ENCODE results near the gene POC5.

Gene POC5

DNA sequence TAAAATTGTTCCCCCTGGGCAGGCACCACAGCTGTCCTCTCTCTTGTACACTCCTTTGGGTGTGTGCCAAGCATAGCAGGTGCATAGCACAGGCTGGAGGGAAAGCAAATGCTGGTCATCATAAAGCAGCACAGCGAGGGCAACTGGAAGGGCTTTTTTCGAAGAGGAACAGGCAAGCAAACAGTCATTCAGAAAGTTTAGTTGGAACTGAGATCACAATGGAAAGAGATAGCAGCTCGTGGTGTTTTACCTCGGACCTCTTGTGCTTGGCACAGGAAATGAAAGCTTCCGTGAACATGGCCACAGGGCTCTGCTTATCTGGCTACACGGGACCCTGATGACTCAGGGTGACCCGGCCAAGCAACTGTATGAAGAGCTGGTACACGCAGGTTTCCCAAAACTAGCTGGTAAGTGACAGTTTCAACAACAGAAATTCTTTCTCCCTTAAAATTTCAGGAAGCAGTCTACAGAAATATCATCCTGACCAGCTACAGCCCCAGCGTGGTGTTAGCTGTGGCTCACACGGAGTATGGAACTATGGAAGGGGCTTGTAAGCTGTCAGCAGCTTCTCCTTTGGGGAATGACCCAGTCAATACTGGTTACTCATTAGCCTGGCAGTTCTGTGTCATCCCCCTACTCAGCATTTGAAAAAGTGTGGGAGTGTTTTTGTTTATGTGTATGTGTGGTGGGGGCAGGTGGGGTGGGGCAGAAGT is 48.1 kb downstream of the POC5 start:
- TF ChIP-seq, protein P1, sequence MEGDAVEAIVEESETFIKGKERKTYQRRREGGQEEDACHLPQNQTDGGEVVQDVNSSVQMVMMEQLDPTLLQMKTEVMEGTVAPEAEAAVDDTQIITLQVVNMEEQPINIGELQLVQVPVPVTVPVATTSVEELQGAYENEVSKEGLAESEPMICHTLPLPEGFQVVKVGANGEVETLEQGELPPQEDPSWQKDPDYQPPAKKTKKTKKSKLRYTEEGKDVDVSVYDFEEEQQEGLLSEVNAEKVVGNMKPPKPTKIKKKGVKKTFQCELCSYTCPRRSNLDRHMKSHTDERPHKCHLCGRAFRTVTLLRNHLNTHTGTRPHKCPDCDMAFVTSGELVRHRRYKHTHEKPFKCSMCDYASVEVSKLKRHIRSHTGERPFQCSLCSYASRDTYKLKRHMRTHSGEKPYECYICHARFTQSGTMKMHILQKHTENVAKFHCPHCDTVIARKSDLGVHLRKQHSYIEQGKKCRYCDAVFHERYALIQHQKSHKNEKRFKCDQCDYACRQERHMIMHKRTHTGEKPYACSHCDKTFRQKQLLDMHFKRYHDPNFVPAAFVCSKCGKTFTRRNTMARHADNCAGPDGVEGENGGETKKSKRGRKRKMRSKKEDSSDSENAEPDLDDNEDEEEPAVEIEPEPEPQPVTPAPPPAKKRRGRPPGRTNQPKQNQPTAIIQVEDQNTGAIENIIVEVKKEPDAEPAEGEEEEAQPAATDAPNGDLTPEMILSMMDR (IDR thresholded peaks at IDR 0.05; ENCODE audit: insufficient read depth, low read length): no peak
- TF ChIP-seq GABPA (IDR thresholded peaks at IDR 0.05; ENCODE audit: low read depth) (no peak), SPI1 (IDR thresholded peaks at IDR 0.05; ENCODE audit: borderline replicate concordance, low read depth) (no peak), POLR2AphosphoS5 (IDR thresholded peaks at IDR 0.05; ENCODE audit: low read depth) (no peak)
- TF ChIP-seq, protein P2, sequence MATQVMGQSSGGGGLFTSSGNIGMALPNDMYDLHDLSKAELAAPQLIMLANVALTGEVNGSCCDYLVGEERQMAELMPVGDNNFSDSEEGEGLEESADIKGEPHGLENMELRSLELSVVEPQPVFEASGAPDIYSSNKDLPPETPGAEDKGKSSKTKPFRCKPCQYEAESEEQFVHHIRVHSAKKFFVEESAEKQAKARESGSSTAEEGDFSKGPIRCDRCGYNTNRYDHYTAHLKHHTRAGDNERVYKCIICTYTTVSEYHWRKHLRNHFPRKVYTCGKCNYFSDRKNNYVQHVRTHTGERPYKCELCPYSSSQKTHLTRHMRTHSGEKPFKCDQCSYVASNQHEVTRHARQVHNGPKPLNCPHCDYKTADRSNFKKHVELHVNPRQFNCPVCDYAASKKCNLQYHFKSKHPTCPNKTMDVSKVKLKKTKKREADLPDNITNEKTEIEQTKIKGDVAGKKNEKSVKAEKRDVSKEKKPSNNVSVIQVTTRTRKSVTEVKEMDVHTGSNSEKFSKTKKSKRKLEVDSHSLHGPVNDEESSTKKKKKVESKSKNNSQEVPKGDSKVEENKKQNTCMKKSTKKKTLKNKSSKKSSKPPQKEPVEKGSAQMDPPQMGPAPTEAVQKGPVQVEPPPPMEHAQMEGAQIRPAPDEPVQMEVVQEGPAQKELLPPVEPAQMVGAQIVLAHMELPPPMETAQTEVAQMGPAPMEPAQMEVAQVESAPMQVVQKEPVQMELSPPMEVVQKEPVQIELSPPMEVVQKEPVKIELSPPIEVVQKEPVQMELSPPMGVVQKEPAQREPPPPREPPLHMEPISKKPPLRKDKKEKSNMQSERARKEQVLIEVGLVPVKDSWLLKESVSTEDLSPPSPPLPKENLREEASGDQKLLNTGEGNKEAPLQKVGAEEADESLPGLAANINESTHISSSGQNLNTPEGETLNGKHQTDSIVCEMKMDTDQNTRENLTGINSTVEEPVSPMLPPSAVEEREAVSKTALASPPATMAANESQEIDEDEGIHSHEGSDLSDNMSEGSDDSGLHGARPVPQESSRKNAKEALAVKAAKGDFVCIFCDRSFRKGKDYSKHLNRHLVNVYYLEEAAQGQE (IDR thresholded peaks at IDR 0.05; ENCODE audit: insufficient replicate concordance, low read depth): no peak
- peak overlapping the region; percentile 30; the same call in 1 of the 2 replicates for H3K27ac ChIP-seq (replicated peaks)
- peak overlapping the region; percentile 13; the same call in 1 of the 2 replicates for H3K4me3 ChIP-seq (replicated peaks; ENCODE audit: insufficient read depth, low read length)
- DNase-seq (ENCODE audit: low read depth in 1 of 2, low spot score in 1 of 2): peak in 1 of 2 experiments; percentile 27
- no peaks in the 10 kb centered on the region for H3K27me3 ChIP-seq (ENCODE audit: insufficient read depth, poor library complexity, severe bottlenecking)

DNA sequence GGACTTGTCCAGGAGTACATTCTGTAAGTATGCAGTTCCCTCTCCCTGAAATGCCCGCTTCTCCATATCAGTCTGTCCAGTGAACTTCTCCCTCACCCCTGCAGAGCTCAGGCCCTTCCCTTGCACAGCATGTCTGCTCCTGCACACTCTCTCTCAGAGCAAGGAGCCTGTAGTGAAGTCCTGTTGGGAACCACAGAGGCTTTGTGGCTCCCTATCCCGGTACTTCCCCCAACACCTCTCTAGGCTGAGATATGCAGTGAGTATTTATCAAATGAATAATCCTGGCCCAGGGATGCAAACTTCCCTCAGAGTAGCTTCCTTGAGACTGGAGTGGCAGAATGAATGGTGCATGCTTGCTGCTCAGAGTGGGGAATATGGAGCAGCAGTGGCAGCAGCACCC is 48.8 kb downstream of the POC5 start:
- Histone ChIP-seq H3K27ac (replicated peaks) (no peak overlapping the region), H3K27me3 (ENCODE audit: insufficient read depth, poor library complexity, severe bottlenecking) (no peaks in the 10 kb centered on the region), H3K4me3 (replicated peaks; ENCODE audit: insufficient read depth, low read length) (no peak overlapping the region)
- no peak for TF ChIP-seq GABPA (IDR thresholded peaks at IDR 0.05; ENCODE audit: low read depth)
- TF ChIP-seq POLR2AphosphoS5 (IDR thresholded peaks at IDR 0.05; ENCODE audit: low read depth): no peak
- TF ChIP-seq, protein P2 (IDR thresholded peaks at IDR 0.05; ENCODE audit: insufficient replicate concordance, low read depth): no peak
- TF ChIP-seq, protein P1 (IDR thresholded peaks at IDR 0.05; ENCODE audit: insufficient read depth, low read length): no peak
- TF ChIP-seq SPI1 (IDR thresholded peaks at IDR 0.05; ENCODE audit: borderline replicate concordance, low read depth): no peak
- no peak for DNase-seq (ENCODE audit: low read depth in 1 of 2, low spot score in 1 of 2)

DNA sequence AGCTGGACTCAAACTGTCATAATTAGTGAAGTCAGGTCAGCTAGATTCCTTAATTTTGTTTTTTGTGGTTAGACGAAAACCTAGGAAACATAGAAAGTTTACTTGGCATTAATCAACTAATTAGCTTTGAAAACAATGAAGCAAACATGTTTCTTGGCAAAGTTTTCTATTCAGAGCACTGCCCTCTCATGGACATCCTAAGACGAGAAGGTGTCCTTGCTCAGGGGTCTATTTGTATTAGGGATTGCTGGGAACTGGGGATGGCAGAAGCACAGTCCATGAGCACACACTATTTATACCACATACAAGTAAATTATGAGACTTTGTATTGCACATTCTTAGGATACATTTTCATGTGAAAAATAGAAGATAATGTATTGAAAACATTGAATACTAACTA is 49.7 kb downstream of the POC5 start:
- Histone ChIP-seq H3K4me3 (replicated peaks; ENCODE audit: insufficient read depth, low read length) (no peak overlapping the region), H3K27me3 (ENCODE audit: insufficient read depth, poor library complexity, severe bottlenecking) (no peaks in the 10 kb centered on the region), H3K27ac (replicated peaks) (no peak overlapping the region)
- TF ChIP-seq, protein P1 (IDR thresholded peaks at IDR 0.05; ENCODE audit: insufficient read depth, low read length): no peak
- TF ChIP-seq, protein P2 (IDR thresholded peaks at IDR 0.05; ENCODE audit: insufficient replicate concordance, low read depth): no peak
- TF ChIP-seq GABPA (IDR thresholded peaks at IDR 0.05; ENCODE audit: low read depth): no peak
- no peak for TF ChIP-seq SPI1 (IDR thresholded peaks at IDR 0.05; ENCODE audit: borderline replicate concordance, low read depth)
- no peak for TF ChIP-seq POLR2AphosphoS5 (IDR thresholded peaks at IDR 0.05; ENCODE audit: low read depth)
- DNase-seq (ENCODE audit: low read depth in 1 of 2, low spot score in 1 of 2): no peak
